A673 (cell line): Measurements from ENCODE around the gene CYSLTR2.

Experiments used
- EZH2 ChIP-seq: fragments of 200-600 bp; sonication (generic); IDR thresholded peaks from 2 replicates; pipeline ENCODE4 v1.6.1; 2017; ENCODE audit warnings: borderline replicate concordance, low read depth, mild to moderate bottlenecking, mixed read lengths, antibody characterized with exemption, low read length; ENCODE audit not compliant: poor library complexity, severe bottlenecking
- TF ChIP-seq, protein P1 (sequence below): fragments of 300-800, 200-600 bp; sonication (generic); conservative IDR thresholded peaks from 2 replicates; pipeline ENCODE4 v1.5.1; 2017; ENCODE audit warnings: low read depth, mild to moderate bottlenecking, antibody characterized with exemption, low read length, moderate library complexity, mixed read lengths

DNA sequence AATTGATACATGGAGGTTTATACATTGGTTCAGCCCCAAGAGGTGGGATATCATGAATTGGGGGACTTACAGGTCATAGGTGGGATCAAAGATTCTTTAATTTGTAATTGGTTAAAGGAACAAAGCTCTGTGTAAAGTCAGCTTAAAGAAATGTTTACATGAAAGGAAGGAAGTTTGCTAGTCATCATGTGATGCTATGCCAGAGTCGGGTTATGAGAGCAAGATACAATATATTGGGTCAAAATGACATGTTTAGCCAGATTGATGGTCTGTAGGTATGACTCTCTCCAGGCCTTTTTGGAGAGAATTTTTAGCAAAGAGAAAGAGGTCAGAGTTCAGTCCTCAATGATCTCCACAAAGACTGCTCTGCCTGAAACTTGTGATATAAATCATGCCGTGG, 5.3 kb upstream of the CYSLTR2 start:
- TF ChIP-seq, protein P1, sequence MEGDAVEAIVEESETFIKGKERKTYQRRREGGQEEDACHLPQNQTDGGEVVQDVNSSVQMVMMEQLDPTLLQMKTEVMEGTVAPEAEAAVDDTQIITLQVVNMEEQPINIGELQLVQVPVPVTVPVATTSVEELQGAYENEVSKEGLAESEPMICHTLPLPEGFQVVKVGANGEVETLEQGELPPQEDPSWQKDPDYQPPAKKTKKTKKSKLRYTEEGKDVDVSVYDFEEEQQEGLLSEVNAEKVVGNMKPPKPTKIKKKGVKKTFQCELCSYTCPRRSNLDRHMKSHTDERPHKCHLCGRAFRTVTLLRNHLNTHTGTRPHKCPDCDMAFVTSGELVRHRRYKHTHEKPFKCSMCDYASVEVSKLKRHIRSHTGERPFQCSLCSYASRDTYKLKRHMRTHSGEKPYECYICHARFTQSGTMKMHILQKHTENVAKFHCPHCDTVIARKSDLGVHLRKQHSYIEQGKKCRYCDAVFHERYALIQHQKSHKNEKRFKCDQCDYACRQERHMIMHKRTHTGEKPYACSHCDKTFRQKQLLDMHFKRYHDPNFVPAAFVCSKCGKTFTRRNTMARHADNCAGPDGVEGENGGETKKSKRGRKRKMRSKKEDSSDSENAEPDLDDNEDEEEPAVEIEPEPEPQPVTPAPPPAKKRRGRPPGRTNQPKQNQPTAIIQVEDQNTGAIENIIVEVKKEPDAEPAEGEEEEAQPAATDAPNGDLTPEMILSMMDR, result no peak
- no peak for TF ChIP-seq EZH2
